ENCODE results near the gene WWP2. TPM values are rescaled to one million over a fixed set of nuclear protein-coding genes. Genes with fewer than 3 reads are reported as not detected.

The WWP2 gene
- total RNA-seq, 2 experiments from 2014 or later, result 41.9 to 43.0 TPM

DNA sequence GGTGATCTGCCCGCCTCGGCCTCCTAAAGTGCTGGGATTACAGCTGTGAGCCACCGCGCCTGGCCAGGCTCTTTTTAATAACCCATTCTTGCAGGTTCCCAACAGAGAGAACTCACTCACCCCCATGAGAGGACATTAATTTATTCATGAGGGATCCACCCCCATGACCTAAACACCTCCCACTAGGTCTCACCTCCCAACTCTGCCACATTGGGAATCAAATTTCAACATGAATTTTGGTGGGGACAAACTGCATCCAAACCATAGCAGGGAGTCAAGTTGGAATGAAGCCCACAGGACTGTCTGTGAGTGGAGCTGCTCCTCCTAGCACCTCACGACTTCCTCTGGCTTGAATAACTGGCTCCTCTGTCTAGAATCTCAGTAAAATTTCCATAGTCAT lies 85.5 kb downstream of the WWP2 start:
- TF ChIP-seq, protein P1, sequence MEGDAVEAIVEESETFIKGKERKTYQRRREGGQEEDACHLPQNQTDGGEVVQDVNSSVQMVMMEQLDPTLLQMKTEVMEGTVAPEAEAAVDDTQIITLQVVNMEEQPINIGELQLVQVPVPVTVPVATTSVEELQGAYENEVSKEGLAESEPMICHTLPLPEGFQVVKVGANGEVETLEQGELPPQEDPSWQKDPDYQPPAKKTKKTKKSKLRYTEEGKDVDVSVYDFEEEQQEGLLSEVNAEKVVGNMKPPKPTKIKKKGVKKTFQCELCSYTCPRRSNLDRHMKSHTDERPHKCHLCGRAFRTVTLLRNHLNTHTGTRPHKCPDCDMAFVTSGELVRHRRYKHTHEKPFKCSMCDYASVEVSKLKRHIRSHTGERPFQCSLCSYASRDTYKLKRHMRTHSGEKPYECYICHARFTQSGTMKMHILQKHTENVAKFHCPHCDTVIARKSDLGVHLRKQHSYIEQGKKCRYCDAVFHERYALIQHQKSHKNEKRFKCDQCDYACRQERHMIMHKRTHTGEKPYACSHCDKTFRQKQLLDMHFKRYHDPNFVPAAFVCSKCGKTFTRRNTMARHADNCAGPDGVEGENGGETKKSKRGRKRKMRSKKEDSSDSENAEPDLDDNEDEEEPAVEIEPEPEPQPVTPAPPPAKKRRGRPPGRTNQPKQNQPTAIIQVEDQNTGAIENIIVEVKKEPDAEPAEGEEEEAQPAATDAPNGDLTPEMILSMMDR (IDR thresholded peaks at IDR 0.05), result no peak
- Mint-ChIP-seq H3K27me3 (no peaks in the 10 kb centered on the region), H3K27ac (no peak overlapping the region), H3K36me3 (ENCODE audit: low read depth) (peaks cover 71% of the 10 kb centered on the region), H3K9me3 (no peaks in the 10 kb centered on the region), H3K4me1 (ENCODE audit: low read depth) (peaks cover 4% of the 10 kb centered on the region), H3K4me3 (no peak overlapping the region)
- ChIA-PET CTCF (no interaction called here), POLR2A (no interaction called here)
- no peak overlapping the region for H3K4me3 ChIP-seq (ENCODE audit: low read length)
- H3K27ac ChIP-seq (ENCODE audit: low read depth in 1 of 2, low read length in 2 of 2), result no peak overlapping the region
- H3K36me3 ChIP-seq (ENCODE audit: insufficient read depth, low read length), result peaks cover 50% of the 10 kb centered on the region
- H3K4me1 ChIP-seq (ENCODE audit: insufficient read depth, low read length), result no peaks in the 10 kb centered on the region
- no peaks in the 10 kb centered on the region for H3K9me3 ChIP-seq (ENCODE audit: control insufficient read depth in 1 of 2, insufficient read depth in 1 of 2, low read length in 2 of 2)
- intact Hi-C loops (cut with DNase I, micrococcal nuclease), result no loop called here
- ATAC-seq (ENCODE audit: poor library complexity) (no peak), DNase-seq (no peak)
- no peaks in the 10 kb centered on the region for H3K27me3 ChIP-seq (ENCODE audit: control insufficient read depth in 1 of 2, insufficient read depth in 2 of 2, low read length in 2 of 2)

DNA sequence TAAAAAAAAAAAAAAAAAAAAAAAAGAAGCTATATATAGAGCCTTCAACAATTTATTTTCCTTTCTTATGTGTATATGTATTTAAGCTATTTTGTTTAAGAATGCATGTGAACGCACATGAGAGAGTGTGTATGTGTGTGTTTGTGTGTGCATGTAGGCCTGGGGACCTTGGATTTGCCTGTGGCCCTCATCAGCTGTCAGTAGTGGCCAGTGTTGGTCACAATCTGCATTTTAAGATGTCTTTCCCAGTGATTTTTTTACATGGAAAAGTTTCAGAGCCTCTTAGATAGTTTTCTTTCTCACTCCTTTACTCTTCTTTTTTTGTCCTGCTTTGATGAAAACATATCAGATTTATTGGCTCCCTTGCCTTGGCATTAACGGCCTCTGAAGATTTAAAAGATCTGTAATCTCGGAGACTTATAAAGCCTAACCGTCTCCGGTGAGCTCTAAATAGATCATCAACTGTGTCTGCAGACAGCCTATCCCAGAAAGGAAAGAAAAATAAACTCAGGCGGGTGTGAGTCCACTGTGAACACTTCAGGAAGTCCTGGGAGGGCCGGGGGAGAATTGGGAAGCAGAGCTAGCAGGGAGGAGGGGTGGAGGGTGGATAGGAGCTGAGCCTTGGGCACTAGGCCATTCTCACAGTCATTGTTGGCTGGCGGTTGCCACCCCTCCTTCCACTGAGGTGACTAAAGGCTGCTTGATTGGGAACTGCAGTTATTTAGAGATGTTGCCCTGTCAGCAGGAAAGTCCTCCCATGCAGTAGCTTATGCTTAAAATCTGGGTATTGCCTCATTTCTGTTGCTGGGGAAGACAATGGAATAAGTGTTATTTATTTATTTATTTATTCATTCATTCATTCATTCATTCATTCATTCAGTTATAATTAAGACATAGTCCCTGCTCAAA lies 86.8 kb downstream of the WWP2 start:
- H3K4me3 Mint-ChIP-seq, result no peak overlapping the region
- peaks cover 4% of the 10 kb centered on the region for H3K4me1 Mint-ChIP-seq (ENCODE audit: low read depth)
- ATAC-seq (ENCODE audit: poor library complexity), result no peak
- CTCF ChIA-PET, result no interaction called here
- peaks cover 71% of the 10 kb centered on the region for H3K36me3 Mint-ChIP-seq (ENCODE audit: low read depth)
- H3K4me1 ChIP-seq (ENCODE audit: insufficient read depth, low read length), result no peaks in the 10 kb centered on the region
- H3K9me3 Mint-ChIP-seq, result no peaks in the 10 kb centered on the region
- no peak overlapping the region for H3K27ac ChIP-seq (ENCODE audit: low read depth in 1 of 2, low read length in 2 of 2)
- POLR2A ChIA-PET, result no interaction called here
- no peaks in the 10 kb centered on the region for H3K9me3 ChIP-seq (ENCODE audit: control insufficient read depth in 1 of 2, insufficient read depth in 1 of 2, low read length in 2 of 2)
- intact Hi-C loops (cut with DNase I, micrococcal nuclease), result no loop called here
- H3K36me3 ChIP-seq (ENCODE audit: insufficient read depth, low read length), result peaks cover 48% of the 10 kb centered on the region
- H3K4me3 ChIP-seq (ENCODE audit: low read length), result no peak overlapping the region
- DNase-seq, result no peak
- TF ChIP-seq, protein P1 (IDR thresholded peaks at IDR 0.05), result no peak
- H3K27me3 ChIP-seq (ENCODE audit: control insufficient read depth in 1 of 2, insufficient read depth in 2 of 2, low read length in 2 of 2), result no peaks in the 10 kb centered on the region
- H3K27ac Mint-ChIP-seq, result no peak overlapping the region
- no peaks in the 10 kb centered on the region for H3K27me3 Mint-ChIP-seq

DNA sequence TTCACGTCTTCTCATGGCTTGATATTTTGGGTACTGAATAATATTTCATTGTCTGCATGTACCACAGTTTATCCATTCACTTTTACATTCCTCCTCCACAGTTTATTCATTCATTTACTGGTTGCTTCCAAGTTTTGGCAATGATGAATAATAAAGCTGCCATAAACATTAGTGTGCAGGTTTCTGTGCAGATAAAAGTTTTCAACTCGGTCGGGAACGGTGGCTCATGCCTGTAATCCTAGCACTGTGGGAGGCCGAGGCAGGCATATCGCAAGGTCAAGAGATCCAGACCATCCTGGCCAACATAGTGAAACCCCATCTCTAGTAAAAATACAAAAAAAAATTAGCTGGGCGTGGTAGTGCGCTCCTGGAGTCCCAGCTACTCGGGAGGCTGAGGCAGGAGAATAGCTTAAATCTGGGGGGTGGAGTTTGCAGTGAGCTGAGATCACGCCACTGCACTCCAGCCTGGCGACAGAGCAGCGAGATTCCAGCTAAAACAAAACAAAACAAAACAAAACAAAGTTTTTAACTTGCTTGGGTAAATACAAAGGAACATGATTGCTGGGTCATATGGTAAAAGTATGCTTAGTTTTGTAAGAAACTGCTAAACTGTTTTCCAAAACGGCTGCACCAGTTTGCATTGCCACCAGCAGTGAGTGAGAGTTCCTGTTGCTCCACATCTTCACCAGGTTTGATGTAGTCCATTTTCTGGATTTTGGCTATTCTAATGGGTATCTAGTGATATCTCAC lies 89.5 kb downstream of the WWP2 start:
- ChIA-PET POLR2A (no interaction called here), CTCF (interaction anchor here (1.2 kb wide), 1 partner anchor 50 kb away, joined by 3 read pairs; no protein-coding TSS in a partner anchor)
- TF ChIP-seq, protein P1 (IDR thresholded peaks at IDR 0.05), result no peak
- H3K9me3 ChIP-seq (ENCODE audit: control insufficient read depth in 1 of 2, insufficient read depth in 1 of 2, low read length in 2 of 2), result no peaks in the 10 kb centered on the region
- H3K27ac ChIP-seq (ENCODE audit: low read depth in 1 of 2, low read length in 2 of 2), result no peak overlapping the region
- DNase-seq, result no peak
- H3K36me3 Mint-ChIP-seq (ENCODE audit: low read depth), result peaks cover 61% of the 10 kb centered on the region
- H3K27me3 Mint-ChIP-seq, result no peaks in the 10 kb centered on the region
- H3K27me3 ChIP-seq (ENCODE audit: control insufficient read depth in 1 of 2, insufficient read depth in 2 of 2, low read length in 2 of 2), result no peaks in the 10 kb centered on the region
- peaks cover 4% of the 10 kb centered on the region for H3K4me1 Mint-ChIP-seq (ENCODE audit: low read depth)
- no peaks in the 10 kb centered on the region for H3K9me3 Mint-ChIP-seq
- H3K4me1 ChIP-seq (ENCODE audit: insufficient read depth, low read length), result no peaks in the 10 kb centered on the region
- H3K36me3 ChIP-seq (ENCODE audit: insufficient read depth, low read length), result peaks cover 33% of the 10 kb centered on the region
- no peak overlapping the region for H3K27ac Mint-ChIP-seq
- no peak for ATAC-seq (ENCODE audit: poor library complexity)
- H3K4me3 ChIP-seq (ENCODE audit: low read length), result no peak overlapping the region
- no peak overlapping the region for H3K4me3 Mint-ChIP-seq
- intact Hi-C loops (cut with DNase I, micrococcal nuclease), result no loop called here
